ENCODE data around the gene RGS7BP. TPM values are rescaled to one million over a fixed set of nuclear protein-coding genes. Genes with fewer than 3 reads are reported as not detected.

RGS7BP gene
- total RNA-seq, 1 experiment from 2014 or later: 5.1 TPM

GRCh38 chr5:64632251-64632650 is 126.4 kb downstream of the RGS7BP start:
- ATAC-seq: no peak
- H3K4me3 Mint-ChIP-seq: no peak overlapping the region
- H3K36me3 Mint-ChIP-seq: no peaks in the 10 kb centered on the region
- H3K9me3 Mint-ChIP-seq: no peaks in the 10 kb centered on the region
- no peak for TF ChIP-seq AR (CRISPR knock-in tag; IDR thresholded peaks at IDR 0.05)
- TF ChIP-seq, protein P1, sequence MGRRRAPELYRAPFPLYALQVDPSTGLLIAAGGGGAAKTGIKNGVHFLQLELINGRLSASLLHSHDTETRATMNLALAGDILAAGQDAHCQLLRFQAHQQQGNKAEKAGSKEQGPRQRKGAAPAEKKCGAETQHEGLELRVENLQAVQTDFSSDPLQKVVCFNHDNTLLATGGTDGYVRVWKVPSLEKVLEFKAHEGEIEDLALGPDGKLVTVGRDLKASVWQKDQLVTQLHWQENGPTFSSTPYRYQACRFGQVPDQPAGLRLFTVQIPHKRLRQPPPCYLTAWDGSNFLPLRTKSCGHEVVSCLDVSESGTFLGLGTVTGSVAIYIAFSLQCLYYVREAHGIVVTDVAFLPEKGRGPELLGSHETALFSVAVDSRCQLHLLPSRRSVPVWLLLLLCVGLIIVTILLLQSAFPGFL (CRISPR knock-in tag; IDR thresholded peaks at IDR 0.05; ENCODE audit: borderline replicate concordance): no peak
- TF ChIP-seq TP53 (CRISPR knock-in tag; IDR thresholded peaks at IDR 0.05): no peak
- no peak for TF ChIP-seq FOXP4 (CRISPR knock-in tag; IDR thresholded peaks at IDR 0.05)
- no peak for TF ChIP-seq CREM (CRISPR knock-in tag; IDR thresholded peaks at IDR 0.05)
- TF ChIP-seq, protein P2, sequence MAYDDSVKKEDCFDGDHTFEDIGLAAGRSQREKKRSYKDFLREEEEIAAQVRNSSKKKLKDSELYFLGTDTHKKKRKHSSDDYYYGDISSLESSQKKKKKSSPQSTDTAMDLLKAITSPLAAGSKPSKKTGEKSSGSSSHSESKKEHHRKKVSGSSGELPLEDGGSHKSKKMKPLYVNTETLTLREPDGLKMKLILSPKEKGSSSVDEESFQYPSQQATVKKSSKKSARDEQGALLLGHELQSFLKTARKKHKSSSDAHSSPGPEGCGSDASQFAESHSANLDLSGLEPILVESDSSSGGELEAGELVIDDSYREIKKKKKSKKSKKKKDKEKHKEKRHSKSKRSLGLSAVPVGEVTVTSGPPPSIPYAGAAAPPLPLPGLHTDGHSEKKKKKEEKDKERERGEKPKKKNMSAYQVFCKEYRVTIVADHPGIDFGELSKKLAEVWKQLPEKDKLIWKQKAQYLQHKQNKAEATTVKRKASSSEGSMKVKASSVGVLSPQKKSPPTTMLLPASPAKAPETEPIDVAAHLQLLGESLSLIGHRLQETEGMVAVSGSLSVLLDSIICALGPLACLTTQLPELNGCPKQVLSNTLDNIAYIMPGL (CRISPR knock-in tag; IDR thresholded peaks at IDR 0.05): no peak
- H3K27ac Mint-ChIP-seq: no peak overlapping the region
- CTCF ChIA-PET: interaction anchor here (1.7 kb wide), 1 partner anchor 20 kb away, joined by 4 read pairs; no protein-coding TSS in a partner anchor
- DNase-seq (ENCODE audit: low spot score): no peak
- POLR2A ChIA-PET: no interaction called here
- H3K27me3 Mint-ChIP-seq (ENCODE audit: low read depth): no peaks in the 10 kb centered on the region
- H3K4me1 Mint-ChIP-seq: peaks cover 7% of the 10 kb centered on the region

DNA sequence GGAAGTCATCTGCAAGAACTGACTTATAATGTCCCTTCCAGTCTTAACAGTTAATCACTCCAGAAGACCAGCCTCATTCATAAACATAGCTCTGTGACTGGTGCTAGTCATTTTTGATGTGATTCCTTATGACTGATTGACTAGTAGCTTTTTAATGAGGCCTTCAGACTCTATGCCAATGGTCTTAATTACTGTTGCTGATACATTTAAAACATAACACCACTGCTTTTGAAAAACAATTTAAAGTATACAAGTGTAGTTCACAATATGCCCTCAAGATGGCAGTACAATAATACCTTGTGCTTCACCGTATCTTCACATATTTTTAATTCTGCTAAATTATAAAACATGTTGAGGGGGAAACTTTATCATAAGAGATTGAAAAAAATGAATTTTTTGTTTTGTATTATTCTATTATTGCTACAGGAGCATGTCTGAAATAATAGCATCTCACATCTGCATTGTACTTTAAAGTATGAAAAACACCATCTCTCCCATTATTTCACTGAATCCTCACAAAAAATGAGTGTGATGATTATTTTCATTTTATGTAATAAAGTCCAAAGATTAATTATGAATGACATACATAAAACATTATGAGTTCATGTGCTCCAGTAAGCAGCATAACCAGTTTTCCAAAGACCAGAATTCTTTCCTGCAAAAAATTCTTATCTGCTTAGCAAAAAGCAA is 129.3 kb downstream of the RGS7BP start:
- ATAC-seq: no peak
- no peak for TF ChIP-seq OVOL2 (CRISPR knock-in tag; IDR thresholded peaks at IDR 0.05; ENCODE audit: borderline replicate concordance)
- TF ChIP-seq ZNF281 (CRISPR knock-in tag; IDR thresholded peaks at IDR 0.05): no peak
- TF ChIP-seq, protein P3, sequence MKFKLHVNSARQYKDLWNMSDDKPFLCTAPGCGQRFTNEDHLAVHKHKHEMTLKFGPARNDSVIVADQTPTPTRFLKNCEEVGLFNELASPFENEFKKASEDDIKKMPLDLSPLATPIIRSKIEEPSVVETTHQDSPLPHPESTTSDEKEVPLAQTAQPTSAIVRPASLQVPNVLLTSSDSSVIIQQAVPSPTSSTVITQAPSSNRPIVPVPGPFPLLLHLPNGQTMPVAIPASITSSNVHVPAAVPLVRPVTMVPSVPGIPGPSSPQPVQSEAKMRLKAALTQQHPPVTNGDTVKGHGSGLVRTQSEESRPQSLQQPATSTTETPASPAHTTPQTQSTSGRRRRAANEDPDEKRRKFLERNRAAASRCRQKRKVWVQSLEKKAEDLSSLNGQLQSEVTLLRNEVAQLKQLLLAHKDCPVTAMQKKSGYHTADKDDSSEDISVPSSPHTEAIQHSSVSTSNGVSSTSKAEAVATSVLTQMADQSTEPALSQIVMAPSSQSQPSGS (CRISPR knock-in tag; IDR thresholded peaks at IDR 0.05; ENCODE audit: borderline replicate concordance, low read depth): no peak
- TF ChIP-seq NR2C2 (CRISPR knock-in tag; IDR thresholded peaks at IDR 0.05): no peak
- no peak for TF ChIP-seq GRHL2 (CRISPR knock-in tag; IDR thresholded peaks at IDR 0.05; ENCODE audit: insufficient replicate concordance, severe bottlenecking)
- TF ChIP-seq, protein P2 (CRISPR knock-in tag; IDR thresholded peaks at IDR 0.05): no peak
- TF ChIP-seq, protein P4, sequence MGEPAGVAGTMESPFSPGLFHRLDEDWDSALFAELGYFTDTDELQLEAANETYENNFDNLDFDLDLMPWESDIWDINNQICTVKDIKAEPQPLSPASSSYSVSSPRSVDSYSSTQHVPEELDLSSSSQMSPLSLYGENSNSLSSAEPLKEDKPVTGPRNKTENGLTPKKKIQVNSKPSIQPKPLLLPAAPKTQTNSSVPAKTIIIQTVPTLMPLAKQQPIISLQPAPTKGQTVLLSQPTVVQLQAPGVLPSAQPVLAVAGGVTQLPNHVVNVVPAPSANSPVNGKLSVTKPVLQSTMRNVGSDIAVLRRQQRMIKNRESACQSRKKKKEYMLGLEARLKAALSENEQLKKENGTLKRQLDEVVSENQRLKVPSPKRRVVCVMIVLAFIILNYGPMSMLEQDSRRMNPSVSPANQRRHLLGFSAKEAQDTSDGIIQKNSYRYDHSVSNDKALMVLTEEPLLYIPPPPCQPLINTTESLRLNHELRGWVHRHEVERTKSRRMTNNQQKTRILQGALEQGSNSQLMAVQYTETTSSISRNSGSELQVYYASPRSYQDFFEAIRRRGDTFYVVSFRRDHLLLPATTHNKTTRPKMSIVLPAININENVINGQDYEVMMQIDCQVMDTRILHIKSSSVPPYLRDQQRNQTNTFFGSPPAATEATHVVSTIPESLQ (CRISPR knock-in tag; IDR thresholded peaks at IDR 0.05): no peak

More for the DNA sequence above, 129.3 kb downstream of the RGS7BP start:
- Mint-ChIP-seq H3K9me3 (no peaks in the 10 kb centered on the region), H3K4me3 (no peak overlapping the region), H3K27ac (no peak overlapping the region), H3K36me3 (no peaks in the 10 kb centered on the region), H3K4me1 (peaks cover 15% of the 10 kb centered on the region), H3K27me3 (ENCODE audit: low read depth) (peaks cover 2% of the 10 kb centered on the region; the same call in 1 of the 2 replicates)
- POLR2A ChIA-PET: no interaction called here
- no peak for DNase-seq (ENCODE audit: low spot score)
- CTCF ChIA-PET: interaction anchor here (0.9 to 1.3 kb wide), 5 partner anchors 11 to 149 kb away, joined by 3 to 5 read pairs (median 5); no protein-coding TSS in a partner anchor

Data from WTC11 (cell line).